Skeletal muscle cell (primary cell): Measurements from ENCODE around the gene IL10RA.

Source experiments
- DNase-seq: peaks from one replicate; pipeline ENCODE4 v3.0.0-alpha.2; 2010; ENCODE audit warnings: low read depth
- H3K4me3 ChIP-seq: 2 replicates; pipeline ENCODE4 v1.5.1; 2011; ENCODE audit warnings: low read depth, mild to moderate bottlenecking, control low read depth, low read length, moderate library complexity

The IL10RA gene

GRCh38 chr11:118027694-118028093 is 41.5 kb downstream of the IL10RA start:
- no peak overlapping the region for H3K4me3 ChIP-seq
- no peak for DNase-seq

GRCh38 chr11:118028626-118029025 is 42.4 kb downstream of the IL10RA start:
- DNase-seq: no peak
- H3K4me3 ChIP-seq: no peak overlapping the region

- no peak for DNase-seq
- no peak overlapping the region for H3K4me3 ChIP-seq
Measured at GRCh38 chr11:118033443-118033842, 47.2 kb downstream of the IL10RA start.

DNA sequence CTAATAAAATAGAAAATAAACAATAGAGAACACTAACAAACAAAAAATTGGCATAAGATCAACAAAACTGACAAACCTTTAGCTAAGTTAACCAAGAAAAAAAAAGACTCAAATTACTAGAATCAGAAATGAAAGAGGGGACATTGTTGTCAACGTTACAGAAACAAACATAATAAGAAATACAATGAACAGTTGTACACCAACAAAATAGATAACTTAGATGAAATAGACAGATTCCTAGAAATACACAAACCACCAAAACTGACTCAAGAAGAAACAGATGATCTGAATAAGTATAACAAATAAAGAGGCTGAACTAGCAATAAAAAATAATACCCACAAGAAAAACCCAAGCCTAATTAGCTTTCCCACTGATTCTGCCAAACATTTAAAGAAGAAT is 55.9 kb downstream of the IL10RA start:
- no peak overlapping the region for H3K4me3 ChIP-seq
- DNase-seq: no peak

DNA sequence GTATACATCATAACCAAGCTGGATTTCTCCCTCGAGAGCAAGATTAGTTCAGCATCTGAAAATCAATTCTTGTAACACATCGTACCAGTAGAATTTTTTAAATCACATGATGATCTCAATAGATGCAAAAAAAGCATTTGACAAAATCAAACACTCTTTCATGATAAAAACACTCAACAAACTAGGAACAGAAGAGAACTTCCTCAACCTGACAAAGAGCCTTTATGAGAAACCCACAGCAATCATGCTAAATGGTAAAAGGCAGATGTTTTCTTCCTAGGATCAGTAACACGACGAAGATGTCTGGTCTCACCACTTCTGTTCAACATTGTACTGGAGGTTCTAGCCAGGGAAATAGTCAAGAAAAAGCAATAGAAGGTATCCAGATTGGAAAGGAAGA is 56.6 kb downstream of the IL10RA start:
- H3K4me3 ChIP-seq: no peak overlapping the region
- DNase-seq: no peak

DNA sequence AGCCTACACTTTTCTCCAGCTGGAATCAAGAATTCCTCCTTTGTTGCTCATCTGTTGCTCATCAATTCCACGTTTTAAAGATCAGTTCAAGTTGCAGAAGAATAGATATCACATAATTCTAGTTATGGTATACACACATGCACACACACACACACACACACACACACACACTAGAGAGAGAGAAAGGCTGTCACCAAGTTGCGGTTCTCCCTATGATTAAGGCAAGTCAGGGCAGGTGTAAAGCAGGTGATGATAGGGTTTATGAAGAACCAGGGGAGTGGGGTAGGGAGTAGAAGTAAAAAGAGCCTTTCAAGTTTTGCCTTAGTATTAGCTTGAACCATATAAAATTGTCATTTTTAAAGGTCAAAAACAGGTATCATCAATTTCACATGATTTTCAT is 59.0 kb downstream of the IL10RA start:
- H3K4me3 ChIP-seq: no peak overlapping the region
- DNase-seq: no peak

- no peak overlapping the region for H3K4me3 ChIP-seq
- no peak for DNase-seq
Measured at GRCh38 chr11:118046051-118046963, 60.1 kb downstream of the IL10RA start.

DNA sequence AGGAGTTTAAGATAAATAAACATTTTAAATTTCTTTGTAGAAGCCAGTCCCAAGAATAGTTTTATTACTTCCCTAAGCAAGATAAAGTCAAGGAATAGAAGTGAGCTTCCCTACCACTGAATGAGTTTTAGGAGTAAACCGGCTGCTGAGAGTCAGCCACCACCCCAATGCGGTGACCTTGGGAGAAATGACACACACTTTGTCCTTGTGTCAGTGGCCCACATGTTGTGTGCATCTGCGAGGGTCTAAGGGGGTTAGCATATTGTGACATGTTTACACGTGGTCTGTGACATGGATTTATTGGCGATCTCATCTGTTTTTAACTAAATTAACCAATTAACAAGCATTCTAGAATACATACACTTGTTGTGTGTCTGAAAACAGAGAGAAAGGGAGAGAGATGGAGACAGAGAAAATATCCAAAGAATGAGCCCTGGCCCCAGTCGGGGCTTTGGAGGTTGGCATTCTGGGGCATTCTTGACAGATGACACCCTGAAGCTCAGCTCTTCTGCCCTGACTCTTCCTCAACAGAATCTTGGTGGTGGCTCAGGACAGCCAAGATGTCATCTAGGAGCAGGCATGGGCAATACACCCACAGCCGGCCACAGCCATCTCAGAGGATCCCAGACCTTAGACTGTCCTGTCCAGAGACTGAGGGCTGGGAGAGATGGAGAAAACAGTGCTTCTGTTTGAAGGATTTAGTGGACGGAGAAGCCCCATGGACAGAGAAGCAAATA is 60.9 kb downstream of the IL10RA start:
- DNase-seq: no peak
- H3K4me3 ChIP-seq: no peak overlapping the region

DNA sequence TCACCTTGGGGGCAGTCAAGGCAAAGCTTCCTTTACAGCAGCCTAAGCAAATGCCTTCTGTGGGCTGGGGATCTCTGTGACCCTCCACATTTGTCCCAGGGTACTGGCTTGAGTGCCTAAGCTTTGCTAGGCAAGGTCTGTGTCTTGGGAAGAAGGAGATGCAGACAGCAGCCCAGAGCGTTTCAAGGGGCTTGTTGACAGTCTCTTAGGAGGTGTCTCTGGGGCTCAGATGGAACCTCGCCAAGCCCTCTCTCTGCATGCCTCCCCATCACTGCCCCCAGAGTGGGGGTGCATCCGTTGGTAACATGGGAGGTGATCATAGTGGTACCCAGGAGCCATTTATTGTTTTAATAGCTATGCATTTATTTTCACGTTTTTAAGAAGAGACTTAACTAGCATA is 61.6 kb downstream of the IL10RA start:
- H3K4me3 ChIP-seq: no peak overlapping the region
- DNase-seq: no peak

- H3K4me3 ChIP-seq: no peak overlapping the region
- no peak for DNase-seq
Measured at GRCh38 chr11:118048472-118049370, 62.5 kb downstream of the IL10RA start.

DNA sequence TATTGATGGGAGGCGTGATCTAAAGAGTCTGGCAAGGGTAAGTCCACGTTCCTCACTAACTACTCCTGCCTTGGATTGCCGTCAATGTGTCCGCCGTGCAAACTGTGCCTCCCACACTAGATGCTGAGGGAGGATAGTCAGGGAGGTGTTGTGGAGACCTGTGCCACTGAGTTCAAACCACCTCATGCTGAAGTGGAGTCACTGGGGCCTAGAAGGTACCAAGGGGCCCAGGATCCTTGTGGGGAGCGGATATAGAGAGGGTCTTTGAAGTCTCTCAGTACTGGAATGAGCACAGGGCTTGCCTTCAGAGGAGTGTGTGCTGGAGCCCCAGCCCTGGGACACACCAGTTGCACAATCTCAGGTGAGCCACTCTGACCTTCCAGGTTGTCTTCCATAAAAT is 63.6 kb downstream of the IL10RA start:
- DNase-seq: no peak
- H3K4me3 ChIP-seq: no peak overlapping the region

- no peak for DNase-seq
- no peak overlapping the region for H3K4me3 ChIP-seq
Measured at GRCh38 chr11:118050208-118050891, 64.2 kb downstream of the IL10RA start.
